Activated CD4-positive, alpha-beta T cell treated with anti-CD3 and anti-CD28 coated beads, Interleukin-2, amount 10 ng/mL, durations not matched to agents 24 days and 14 days (primary cell): Measurements from ENCODE around the gene LENG9. TPM values are rescaled to one million over a fixed set of nuclear protein-coding genes. Genes with fewer than 3 reads are reported as not detected.

ENCODE experiments used
- DNase-seq: peaks from one replicate; pipeline ENCODE4 v3.0.0; 2022
- H3K27ac Mint-ChIP-seq: one replicate; pipeline ENCODE4 v1.8.0; 2022; ENCODE audit warnings: mild to moderate bottlenecking, mixed read lengths
- H3K27me3 Mint-ChIP-seq: one replicate; pipeline ENCODE4 v1.8.0; 2022; ENCODE audit warnings: mixed read lengths
- H3K36me3 Mint-ChIP-seq: one replicate; pipeline ENCODE4 v1.8.0; 2022; ENCODE audit warnings: low read depth, mild to moderate bottlenecking, mixed read lengths
- H3K4me1 Mint-ChIP-seq: one replicate; pipeline ENCODE4 v1.8.0; 2021; ENCODE audit warnings: mixed read lengths
- H3K4me3 Mint-ChIP-seq: one replicate; pipeline ENCODE4 v1.8.0; 2022; ENCODE audit warnings: mild to moderate bottlenecking, moderate library complexity, mixed read lengths
- H3K9me3 Mint-ChIP-seq: one replicate; pipeline ENCODE4 v1.8.0; 2021; ENCODE audit warnings: mixed read lengths
- intact Hi-C: fragments of 100-400 bp; cut with micrococcal nuclease; formaldehyde crosslinking; loops from one replicate; pipeline ENCODE4 v1.15.1; 2023
- total RNA-seq: library from RNA; stranded (reverse); gene quantifications from 2 replicates; pipeline ENCODE4 v1.2.3, GENCODE V29; 2022

Gene LENG9
- total RNA-seq, 1 donor from 2014 or later = 8.3 TPM

DNA sequence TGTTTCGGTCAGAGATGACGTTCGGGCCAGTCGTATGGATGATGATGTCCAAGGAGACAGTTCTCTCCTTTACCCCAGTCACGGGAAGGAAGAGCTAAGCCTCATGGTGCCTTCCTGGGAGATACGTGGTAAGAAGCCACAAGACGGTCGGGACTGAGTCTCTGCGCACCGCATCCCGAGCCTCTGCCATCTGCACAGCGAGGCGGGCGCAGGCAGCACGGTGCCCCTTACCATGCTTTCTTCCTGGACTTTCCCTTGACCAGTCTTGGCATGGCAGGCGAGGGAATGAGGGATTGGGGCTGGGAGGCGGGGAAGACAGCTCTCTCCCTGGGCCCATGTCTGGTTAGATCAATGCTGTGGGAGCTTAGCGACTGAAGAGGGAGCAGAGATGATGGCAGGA is 29.0 kb upstream of the LENG9 start:
- Mint-ChIP-seq H3K4me3 (no peak overlapping the region), H3K27me3 (peaks cover 35% of the 10 kb centered on the region), H3K27ac (no peak overlapping the region), H3K4me1 (peaks cover 1% of the 10 kb centered on the region), H3K9me3 (no peaks in the 10 kb centered on the region), H3K36me3 (no peaks in the 10 kb centered on the region)
- no peak for DNase-seq
- intact Hi-C loops = no loop called here

DNA sequence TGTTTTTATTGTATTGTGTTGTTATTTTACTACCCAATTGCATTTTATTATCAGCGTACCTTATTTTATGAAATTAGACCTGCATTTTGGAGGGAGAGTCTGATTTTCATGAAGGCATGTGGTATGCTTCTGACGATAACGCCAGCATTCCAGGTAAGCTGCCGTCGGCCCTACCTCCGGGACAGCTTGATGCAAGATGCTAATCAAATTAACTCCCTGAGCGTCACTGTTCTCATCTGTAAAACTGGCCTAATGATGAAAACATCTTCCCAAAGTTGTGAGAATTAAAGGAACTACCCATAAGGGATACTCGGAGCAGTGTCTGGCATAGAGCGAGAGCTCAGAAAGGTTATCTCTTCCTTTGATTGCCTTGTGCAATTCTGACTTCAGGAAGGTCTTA is 26.2 kb upstream of the LENG9 start:
- DNase-seq = no peak
- Mint-ChIP-seq H3K27ac (no peak overlapping the region), H3K9me3 (no peaks in the 10 kb centered on the region), H3K36me3 (no peaks in the 10 kb centered on the region), H3K27me3 (peaks cover 24% of the 10 kb centered on the region), H3K4me3 (no peak overlapping the region), H3K4me1 (peaks cover 1% of the 10 kb centered on the region)
- intact Hi-C loops = no loop called here

- intact Hi-C loops = no loop called here
- DNase-seq = no peak
- Mint-ChIP-seq H3K9me3 (no peaks in the 10 kb centered on the region), H3K27me3 (peaks cover 25% of the 10 kb centered on the region), H3K4me3 (no peak overlapping the region), H3K27ac (no peak overlapping the region), H3K36me3 (no peaks in the 10 kb centered on the region), H3K4me1 (peaks cover 1% of the 10 kb centered on the region)
Measured at GRCh38 chr19:54489341-54489740, 25.8 kb upstream of the LENG9 start.

DNA sequence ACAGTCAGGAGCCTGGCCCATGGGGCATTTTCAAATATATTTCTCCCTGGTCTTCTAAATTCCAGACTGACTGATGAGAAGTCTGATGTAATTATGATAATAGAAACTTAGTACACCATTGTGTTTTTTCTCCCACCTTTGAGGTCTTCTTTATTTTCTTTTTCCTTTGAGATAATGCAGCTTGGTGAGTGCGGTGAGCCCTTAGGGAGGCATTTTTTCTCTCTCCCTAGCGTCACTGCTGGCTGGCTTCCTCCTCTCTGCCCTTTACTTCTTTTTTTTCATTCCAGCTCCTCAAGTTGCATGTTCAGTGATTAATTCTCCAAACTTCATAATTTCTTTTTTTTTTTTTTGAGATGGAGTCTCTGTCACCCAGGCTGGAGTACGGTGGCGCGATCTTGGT is 22.3 kb upstream of the LENG9 start:
- H3K4me3 Mint-ChIP-seq = no peak overlapping the region
- DNase-seq = no peak
- no peaks in the 10 kb centered on the region for H3K9me3 Mint-ChIP-seq
- no peak overlapping the region for H3K27ac Mint-ChIP-seq
- no peaks in the 10 kb centered on the region for H3K36me3 Mint-ChIP-seq
- H3K27me3 Mint-ChIP-seq = peaks cover 21% of the 10 kb centered on the region
- peaks cover 8% of the 10 kb centered on the region for H3K4me1 Mint-ChIP-seq
- intact Hi-C loops = no loop called here

DNA sequence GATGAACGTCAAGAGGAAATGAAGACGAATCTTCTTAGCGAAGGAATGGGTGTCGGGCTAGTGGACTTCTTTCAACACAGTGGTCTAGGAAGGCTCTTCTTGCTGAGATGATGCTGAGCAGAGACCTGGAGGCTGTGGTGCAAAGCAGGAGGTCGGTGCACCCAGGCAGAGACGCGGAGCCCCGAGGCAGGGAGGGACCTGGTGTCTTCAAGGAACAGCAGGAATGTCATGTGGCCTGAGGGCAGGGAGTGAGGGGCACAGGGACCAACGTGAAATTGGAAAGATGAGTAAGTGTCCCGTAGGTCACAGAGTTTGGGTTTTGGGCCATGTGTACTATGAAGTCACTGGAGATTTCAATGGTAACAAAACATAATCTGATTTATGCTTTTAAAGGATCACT is 20.9 kb upstream of the LENG9 start:
- Mint-ChIP-seq H3K9me3 (no peaks in the 10 kb centered on the region), H3K4me1 (peaks cover 8% of the 10 kb centered on the region), H3K27ac (no peak overlapping the region), H3K27me3 (peaks cover 17% of the 10 kb centered on the region), H3K36me3 (no peaks in the 10 kb centered on the region), H3K4me3 (no peak overlapping the region)
- intact Hi-C loops = loop anchor here (5.0 kb wide), 1 partner anchor 38 kb away; no protein-coding TSS in a partner anchor
- DNase-seq = no peak

DNA sequence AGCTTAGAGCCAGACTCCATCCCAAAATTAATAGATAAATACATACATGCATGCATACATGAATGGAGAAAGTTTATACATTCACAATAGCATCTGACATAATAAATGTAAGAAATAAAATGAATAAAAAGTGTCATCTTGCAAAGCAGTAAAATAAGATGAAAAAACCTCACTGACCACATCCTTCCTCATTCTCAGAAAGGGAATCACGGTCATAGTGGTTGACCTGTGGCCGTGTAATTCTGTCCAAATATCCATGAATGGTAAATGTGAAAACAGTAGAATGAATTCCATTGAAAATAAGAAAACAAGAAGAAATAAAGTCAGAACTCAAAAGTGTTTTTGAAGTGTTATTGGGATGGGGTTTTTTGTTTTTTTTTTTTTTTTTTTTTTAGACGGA is 19.3 kb upstream of the LENG9 start:
- Mint-ChIP-seq H3K27me3 (peaks cover 16% of the 10 kb centered on the region), H3K4me1 (peaks cover 8% of the 10 kb centered on the region), H3K4me3 (no peak overlapping the region), H3K27ac (no peak overlapping the region), H3K9me3 (no peaks in the 10 kb centered on the region), H3K36me3 (no peaks in the 10 kb centered on the region)
- DNase-seq = no peak
- intact Hi-C loops = loop anchor here (5.0 kb wide), 1 partner anchor 39 kb away; no protein-coding TSS in a partner anchor

GRCh38 chr19:54481326-54481930 is 17.9 kb upstream of the LENG9 start:
- peaks cover 8% of the 10 kb centered on the region for H3K4me1 Mint-ChIP-seq
- H3K9me3 Mint-ChIP-seq = no peaks in the 10 kb centered on the region
- no peak overlapping the region for H3K4me3 Mint-ChIP-seq
- H3K36me3 Mint-ChIP-seq = no peaks in the 10 kb centered on the region
- H3K27ac Mint-ChIP-seq = no peak overlapping the region
- peak; percentile 84 for DNase-seq
- intact Hi-C loops = loop anchor here (1.0 to 5.0 kb wide), 2 partner anchors 41 to 195 kb away; no protein-coding TSS in a partner anchor
- peaks cover 24% of the 10 kb centered on the region for H3K27me3 Mint-ChIP-seq

GRCh38 chr19:54480051-54480450 is 16.5 kb upstream of the LENG9 start:
- intact Hi-C loops = loop anchor here (5.0 kb wide), 1 partner anchor 42 kb away; no protein-coding TSS in a partner anchor
- peaks cover 25% of the 10 kb centered on the region for H3K27me3 Mint-ChIP-seq

DNA sequence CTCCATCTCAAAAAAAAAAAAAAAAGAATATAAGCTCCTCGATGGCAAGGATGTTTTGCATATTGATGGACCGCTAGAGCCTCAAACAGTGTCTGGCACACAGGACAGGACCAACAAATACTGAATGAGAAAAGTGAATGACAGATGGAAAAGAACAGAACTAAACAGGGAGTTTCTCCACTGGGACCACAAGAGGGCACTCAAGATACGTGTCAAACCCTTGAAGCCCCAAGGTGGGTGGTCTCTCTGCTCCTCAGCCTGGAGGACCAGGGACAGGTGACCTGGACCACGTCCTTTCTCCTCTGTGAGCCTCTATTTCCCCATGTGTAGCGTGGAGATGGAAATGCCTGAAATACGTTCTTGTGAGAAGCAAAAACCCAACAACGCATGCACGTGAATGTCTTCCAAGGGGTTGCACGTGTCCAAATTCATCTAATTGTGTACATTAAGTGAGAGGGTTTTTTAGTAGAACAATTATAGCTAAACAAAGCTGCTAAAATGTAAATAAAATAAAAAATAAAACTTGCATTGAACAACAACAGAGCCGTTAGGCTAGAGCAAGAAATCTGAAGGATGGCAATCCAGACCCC is 15.2 kb upstream of the LENG9 start:
- no peak overlapping the region for H3K4me3 Mint-ChIP-seq
- no peaks in the 10 kb centered on the region for H3K9me3 Mint-ChIP-seq
- intact Hi-C loops = no loop called here
- DNase-seq = peak; percentile 82
- no peaks in the 10 kb centered on the region for H3K36me3 Mint-ChIP-seq
- H3K4me1 Mint-ChIP-seq = peaks cover 6% of the 10 kb centered on the region
- H3K27ac Mint-ChIP-seq = no peak overlapping the region
- H3K27me3 Mint-ChIP-seq = peaks cover 21% of the 10 kb centered on the region

More at GRCh38 chr19:54480051-54480450, 16.5 kb upstream of the LENG9 start:
- H3K36me3 Mint-ChIP-seq = no peaks in the 10 kb centered on the region
- H3K4me3 Mint-ChIP-seq = no peak overlapping the region
- no peaks in the 10 kb centered on the region for H3K9me3 Mint-ChIP-seq
- H3K27ac Mint-ChIP-seq = no peak overlapping the region
- no peak for DNase-seq
- peaks cover 6% of the 10 kb centered on the region for H3K4me1 Mint-ChIP-seq

- Mint-ChIP-seq H3K9me3 (no peaks in the 10 kb centered on the region), H3K4me3 (no peak overlapping the region), H3K36me3 (no peaks in the 10 kb centered on the region), H3K4me1 (peaks cover 9% of the 10 kb centered on the region), H3K27me3 (peaks cover 28% of the 10 kb centered on the region), H3K27ac (no peak overlapping the region)
- intact Hi-C loops = no loop called here
- DNase-seq = no peak
Measured at GRCh38 chr19:54477650-54478049, 14.1 kb upstream of the LENG9 start.

DNA sequence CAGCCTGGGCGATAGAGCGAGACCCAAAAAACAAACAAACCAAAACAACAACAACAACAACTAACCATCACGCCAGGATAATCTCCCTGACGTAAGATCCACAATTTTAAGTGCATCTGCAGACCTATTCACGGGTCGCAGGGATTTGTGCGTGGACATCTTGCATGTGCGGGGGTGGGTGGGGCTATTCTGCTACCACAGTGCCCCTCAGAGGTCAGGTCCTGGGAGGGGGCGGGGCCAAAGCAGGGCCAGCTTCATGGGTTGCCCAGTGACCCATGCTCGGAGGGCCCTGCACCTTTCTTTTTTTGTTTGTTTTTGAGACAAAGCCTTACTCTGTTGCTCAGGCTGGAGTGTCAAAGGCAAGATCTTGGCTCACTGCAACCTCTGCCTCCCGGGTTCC is 12.1 kb upstream of the LENG9 start:
- Mint-ChIP-seq H3K36me3 (no peaks in the 10 kb centered on the region), H3K27ac (no peak overlapping the region), H3K4me1 (peaks cover 8% of the 10 kb centered on the region), H3K27me3 (peaks cover 30% of the 10 kb centered on the region), H3K9me3 (no peaks in the 10 kb centered on the region), H3K4me3 (no peak overlapping the region)
- DNase-seq = no peak
- intact Hi-C loops = no loop called here

DNA sequence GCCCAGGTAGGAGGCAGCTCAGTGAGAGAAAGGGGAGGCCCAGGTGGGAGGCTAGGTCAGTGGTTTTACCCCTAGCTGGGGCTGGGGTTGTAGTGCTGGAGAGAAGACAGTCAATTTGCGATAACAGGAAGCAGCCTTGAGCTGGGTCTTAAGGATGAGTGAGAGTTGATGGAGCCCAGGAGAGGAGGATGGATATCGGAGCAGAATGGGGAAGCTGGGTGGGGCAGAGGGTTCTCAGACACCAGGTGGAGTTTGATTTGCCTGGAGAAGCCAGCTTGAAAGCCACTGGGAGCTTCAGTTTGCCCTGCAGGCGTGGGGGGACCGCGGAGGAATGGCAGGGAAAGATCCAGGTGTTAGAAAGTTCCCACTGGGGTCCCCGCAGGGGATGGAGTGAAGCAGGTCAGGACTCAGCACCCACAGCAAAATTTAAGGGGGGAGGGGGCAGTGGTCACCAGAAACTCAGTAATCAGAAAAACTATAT is 10.4 kb upstream of the LENG9 start:
- Mint-ChIP-seq H3K27ac (no peak overlapping the region), H3K27me3 (peaks cover 43% of the 10 kb centered on the region), H3K4me3 (no peak overlapping the region), H3K36me3 (no peaks in the 10 kb centered on the region), H3K9me3 (no peaks in the 10 kb centered on the region), H3K4me1 (peaks cover 9% of the 10 kb centered on the region)
- no peak for DNase-seq
- intact Hi-C loops = no loop called here

GRCh38 chr19:54473071-54473891 is 9.7 kb upstream of the LENG9 start, which contains the start of gene CDC42EP5:
Gene CDC42EP5, minus strand, starts transcription at chr19:54473296. Its CDS starts 7,749 bp downstream, at chr19:54465547.
- H3K27ac Mint-ChIP-seq = peak within 1 kb of the TSS; percentile 55
- H3K4me1 Mint-ChIP-seq = peaks cover 9% of the 10 kb centered on the region
- no peaks in the 10 kb centered on the region for H3K9me3 Mint-ChIP-seq
- H3K27me3 Mint-ChIP-seq = peaks cover 46% of the 10 kb centered on the region
- H3K36me3 Mint-ChIP-seq = no peaks in the 10 kb centered on the region
- H3K4me3 Mint-ChIP-seq = peak within 1 kb of the TSS; percentile 7
- intact Hi-C loops = no loop called here
- no peak for DNase-seq
